GM23338 (cell line): ENCODE results near the gene COA1. TPM values are rescaled to one million over a fixed set of nuclear protein-coding genes. Genes with fewer than 3 reads are reported as not detected.

Experiments
- ATAC-seq: fragments of 200-7000 bp; cut with Tn5 transposase; 3 replicates; pipeline ENCODE4 v1.9.1; 2020
- DNase-seq: peaks from one replicate; pipeline ENCODE4 v3.0.0-alpha.2; 2015; ENCODE audit warnings: low spot score
- H2AFZ ChIP-seq: fragments of 200-600 bp; sonication (generic); 2 replicates; pipeline ENCODE4 v1.8.0; 2016; ENCODE audit warnings: antibody characterized with exemption, mild to moderate bottlenecking, moderate library complexity
- H3F3A ChIP-seq: fragments of 200-600 bp; sonication (generic); replicated peaks from 2 replicates; pipeline ENCODE4 v1.8.0; 2017; ENCODE audit warnings: antibody characterized with exemption, mixed run types, low read depth
- H3K27ac ChIP-seq: fragments of 200-600 bp; sonication (generic); 2 replicates; pipeline ENCODE4 v1.6.1; 2016; ENCODE audit warnings: low read depth
- H3K27me3 ChIP-seq: fragments of 200-600 bp; sonication (generic); 2 replicates; pipeline ENCODE4 v1.8.0; 2016; ENCODE audit warnings: mild to moderate bottlenecking, mixed run types, moderate library complexity; ENCODE audit not compliant: insufficient read depth
- H3K36me3 ChIP-seq: fragments of 200-600 bp; sonication (generic); 2 replicates; pipeline ENCODE4 v1.8.0; 2016; ENCODE audit warnings: mild to moderate bottlenecking; ENCODE audit not compliant: insufficient read depth
- H3K4me1 ChIP-seq: fragments of 200-600 bp; sonication (generic); 2 replicates; pipeline ENCODE4 v1.8.0; 2016; ENCODE audit warnings: mild to moderate bottlenecking, moderate library complexity; ENCODE audit not compliant: insufficient read depth
- H3K4me2 ChIP-seq: fragments of 200-600 bp; sonication (generic); 2 replicates; pipeline ENCODE4 v1.7.1; 2017; ENCODE audit warnings: mixed run types
- H3K4me3 ChIP-seq: fragments of 200-600 bp; sonication (generic); 2 replicates; pipeline ENCODE4 v1.6.1; 2016; ENCODE audit warnings: mixed run types
- H3K79me2 ChIP-seq: fragments of 200-600 bp; sonication (generic); replicated peaks from 2 replicates; pipeline ENCODE4 v1.8.0; 2017; ENCODE audit warnings: mild to moderate bottlenecking; ENCODE audit not compliant: insufficient read depth
- H3K9me2 ChIP-seq: fragments of 200-600 bp; sonication (generic); 2 replicates; pipeline ENCODE4 v1.8.0; 2017; ENCODE audit not compliant: insufficient read depth
- H4K20me1 ChIP-seq: fragments of 200-600 bp; sonication (generic); replicated peaks from 2 replicates; pipeline ENCODE4 v1.8.0; 2017; ENCODE audit warnings: mild to moderate bottlenecking; ENCODE audit not compliant: insufficient read depth
- H3K27ac Mint-ChIP-seq: 2 replicates; pipeline ENCODE4 v1.8.0; 2020; ENCODE audit warnings: inconsistent platforms, mild to moderate bottlenecking, moderate library complexity, mixed read lengths
- H3K27me3 Mint-ChIP-seq: 3 replicates; pipeline ENCODE4 v1.8.0; 2022; ENCODE audit warnings: low read depth, mild to moderate bottlenecking, moderate library complexity, mixed read lengths, inconsistent platforms; ENCODE audit not compliant: insufficient read depth, poor library complexity
- H3K36me3 Mint-ChIP-seq: 3 replicates; pipeline ENCODE4 v1.8.0; 2021; ENCODE audit warnings: low read depth, mild to moderate bottlenecking, inconsistent platforms, moderate library complexity, mixed read lengths
- H3K4me1 Mint-ChIP-seq: 3 replicates; pipeline ENCODE4 v1.8.0; 2020; ENCODE audit warnings: mild to moderate bottlenecking, inconsistent platforms, mixed read lengths
- H3K4me3 Mint-ChIP-seq: 3 replicates; pipeline ENCODE4 v1.8.0; 2021; ENCODE audit warnings: moderate library complexity, mild to moderate bottlenecking, inconsistent platforms, mixed read lengths
- H3K9me3 Mint-ChIP-seq: 3 replicates; pipeline ENCODE4 v1.8.0; 2020; ENCODE audit warnings: moderate library complexity, mild to moderate bottlenecking, inconsistent platforms, mixed read lengths
- CREB1 ChIP-seq: fragments of 250-450 bp; sonication (Bioruptor Pico); IDR thresholded peaks from 2 replicates; pipeline ENCODE4 v1.5.0; 2020; ENCODE audit warnings: low read depth, mild to moderate bottlenecking, moderate library complexity
- CTCF ChIP-seq, 2 experiments: fragments of 200-600 bp in 1 of 2; sonication (generic) in 1 of 2; conservative IDR thresholded peaks; 2 replicates each; pipeline versions ENCODE4 v1.5.1 to v1.6.1; 2016 to 2017; ENCODE audit warnings: antibody characterized with exemption in 2 of 2, low read depth in 2 of 2, mild to moderate bottlenecking in 2 of 2, moderate library complexity in 1 of 2
- ETS1 ChIP-seq: IDR thresholded peaks from 2 replicates; pipeline ENCODE4 v1.6.1; 2016; ENCODE audit warnings: antibody characterized with exemption
- EZH2 ChIP-seq: fragments of 200-600 bp; sonication (generic); IDR thresholded peaks from one replicate; pipeline ENCODE4 v1.8.0; 2017; ENCODE audit warnings: antibody characterized with exemption, mild to moderate bottlenecking, low read depth; ENCODE audit not compliant: unreplicated experiment
- EZH2phosphoT487 ChIP-seq: fragments of 200-600 bp; sonication (generic); IDR thresholded peaks from one replicate; pipeline ENCODE4 v1.8.1; 2018; ENCODE audit warnings: antibody characterized with exemption; ENCODE audit not compliant: unreplicated experiment
- JUNB ChIP-seq: IDR thresholded peaks from one replicate; pipeline ENCODE4 v1.6.1; 2016; ENCODE audit warnings: antibody characterized with exemption; ENCODE audit not compliant: unreplicated experiment
- NANOG ChIP-seq: IDR thresholded peaks from 2 replicates; pipeline ENCODE4 v1.6.1; 2016; ENCODE audit warnings: antibody characterized with exemption, borderline replicate concordance
- POLR2AphosphoS5 ChIP-seq: IDR thresholded peaks from 2 replicates; pipeline ENCODE4 v1.6.1; 2016; ENCODE audit warnings: antibody characterized with exemption, low read depth
- REST ChIP-seq: IDR thresholded peaks from one replicate; pipeline ENCODE4 v1.6.1; 2018; ENCODE audit warnings: antibody characterized with exemption; ENCODE audit not compliant: unreplicated experiment
- STAT1 ChIP-seq: IDR thresholded peaks from one replicate; pipeline ENCODE4 v1.6.1; 2016; ENCODE audit warnings: antibody characterized with exemption; ENCODE audit not compliant: unreplicated experiment
- ZNF114 ChIP-seq: fragments of 250-450 bp; sonication (Bioruptor Pico); IDR thresholded peaks from 2 replicates; pipeline ENCODE4 v1.5.0; 2020; ENCODE audit warnings: mild to moderate bottlenecking, moderate library complexity
- ZNF331 ChIP-seq: fragments of 250-450 bp; sonication (Bioruptor Pico); IDR thresholded peaks from 2 replicates; pipeline ENCODE4 v1.5.0; 2020; ENCODE audit warnings: low read depth, mild to moderate bottlenecking, moderate library complexity
- ZNF462 ChIP-seq: fragments of 250-450 bp; sonication (Bioruptor Pico); IDR thresholded peaks from 2 replicates; pipeline ENCODE4 v1.5.0; 2020; ENCODE audit warnings: mild to moderate bottlenecking, moderate library complexity
- polyA plus RNA-seq: library from polyadenylated mRNA; unstranded; fragments of >200 nt; fragmentation: Nextera tagmentation; extraction: Ambion mirVana; gene quantifications from 2 replicates; pipeline ENCODE4 v1.2.1, GENCODE V29; 2016
- total RNA-seq: library from RNA; depleted of rRNA; stranded (reverse); fragments of >200 nt; shearing (Covaris generic); gene quantifications from 2 replicates; pipeline ENCODE4 v1.2.3, GENCODE V29; 2014

Gene COA1
- total and polyA plus RNA-seq, 2 experiments from 2014 or later: 156 to 158 TPM

- H3K4me1 Mint-ChIP-seq: peaks cover 18% of the 10 kb centered on the region
- no peak overlapping the region for H3K4me3 Mint-ChIP-seq
- H2AFZ ChIP-seq: no peak overlapping the region
- no peak overlapping the region for H3K27ac ChIP-seq
- H3K79me2 ChIP-seq: peaks cover 93% of the 10 kb centered on the region
- H3K4me2 ChIP-seq: no peak overlapping the region
- no peaks in the 10 kb centered on the region for H4K20me1 ChIP-seq
- peaks cover 23% of the 10 kb centered on the region; the same call in 2 of the 3 replicates for H3K9me3 Mint-ChIP-seq
- no peaks in the 10 kb centered on the region for H3K27me3 ChIP-seq
- H3K36me3 Mint-ChIP-seq: peaks cover 60% of the 10 kb centered on the region
- peaks cover 40% of the 10 kb centered on the region for H3K4me1 ChIP-seq
- ATAC-seq (no peak), DNase-seq (no peak)
- no peaks in the 10 kb centered on the region for H3F3A ChIP-seq
- no peaks in the 10 kb centered on the region for H3K27me3 Mint-ChIP-seq
- no peak overlapping the region for H3K4me3 ChIP-seq
- H3K36me3 ChIP-seq: no peaks in the 10 kb centered on the region
- TF ChIP-seq EZH2 (no peak), CREB1 (no peak), NANOG (no peak), CTCF (conservative IDR thresholded peaks at IDR 0.05; ENCODE audit: low read depth in 2 of 2) (no peak), EZH2phosphoT487 (no peak), REST (no peak), ZNF114 (CRISPR knock-in tag) (no peak), STAT1 (no peak), ZNF331 (CRISPR knock-in tag) (no peak), JUNB (no peak), ETS1 (no peak), POLR2AphosphoS5 (no peak), ZNF462 (CRISPR knock-in tag) (no peak)
- no peak overlapping the region for H3K27ac Mint-ChIP-seq
- H3K9me2 ChIP-seq: no peaks in the 10 kb centered on the region
These were observed 62.4 kb downstream of the COA1 start for GRCh38 chr7:43666938-43667337.
